HG03039 (cell line): ENCODE data around the gene MRGPRG.

Experiments
- ATAC-seq: cut with Tn5 transposase; IDR thresholded peaks from one replicate; pipeline ENCODE4 v1.9.1; 2021; ENCODE audit warnings: mild to moderate bottlenecking, moderate library complexity; ENCODE audit not compliant: unreplicated experiment

The MRGPRG gene

GRCh38 chr11:3225826-3226750 is 7.5 kb upstream of the MRGPRG start:
- ATAC-seq: no peak

- ATAC-seq: no peak
Measured at GRCh38 chr11:3225159-3225758, 6.6 kb upstream of the MRGPRG start.

GRCh38 chr11:3224401-3225057 is 5.9 kb upstream of the MRGPRG start:
- no peak for ATAC-seq

GRCh38 chr11:3223932-3224381 is 5.3 kb upstream of the MRGPRG start:
- ATAC-seq: no peak

- no peak for ATAC-seq
Measured at GRCh38 chr11:3222941-3223915, 4.6 kb upstream of the MRGPRG start.

GRCh38 chr11:3222003-3222855 is 3.6 kb upstream of the MRGPRG start:
- ATAC-seq: no peak

- no peak for ATAC-seq
Measured at GRCh38 chr11:3221408-3222002, 2.9 kb upstream of the MRGPRG start.

GRCh38 chr11:3220521-3221407 is 2.2 kb upstream of the MRGPRG start:
- no peak for ATAC-seq

- no peak for ATAC-seq
Measured at GRCh38 chr11:3220101-3220500, 1.5 kb upstream of the MRGPRG start.

GRCh38 chr11:3219281-3219892 is 774 bp upstream of the MRGPRG start:
- no peak for ATAC-seq

GRCh38 chr11:3217818-3218482 is 663 bp downstream of the MRGPRG start:
- no peak for ATAC-seq

GRCh38 chr11:3216027-3216525 is 2.5 kb downstream of the MRGPRG start:
- ATAC-seq: no peak

- ATAC-seq: no peak
Measured at GRCh38 chr11:3215346-3216026, 3.1 kb downstream of the MRGPRG start.

- no peak for ATAC-seq
Measured at GRCh38 chr11:3214420-3214699, 4.3 kb downstream of the MRGPRG start.

GRCh38 chr11:3213659-3214419 is 4.8 kb downstream of the MRGPRG start:
- ATAC-seq: no peak

- ATAC-seq: no peak
Measured at GRCh38 chr11:3208272-3208671, 10.3 kb downstream of the MRGPRG start.
